A549 (cell line): ENCODE data around the gene QRICH1. TPM values are rescaled to one million over a fixed set of nuclear protein-coding genes. Genes with fewer than 3 reads are reported as not detected.
A peak's percentile ranks its signal among the peaks of the same experiment; 100 is the strongest.

Experiments used
- BHLHE40 ChIP-seq: IDR thresholded peaks from 2 replicates; pipeline ENCODE4 v1.6.1; 2012; ENCODE audit warnings: low read depth, low read length, inconsistent platforms
- CBX2 ChIP-seq: fragments of 200-600 bp; sonication (generic); IDR thresholded peaks from 2 replicates; pipeline ENCODE4 v1.6.1; 2016; ENCODE audit warnings: low read depth, mild to moderate bottlenecking, borderline replicate concordance
- CBX8 ChIP-seq: fragments of 200-600 bp; sonication (generic); IDR thresholded peaks from 2 replicates; pipeline ENCODE4 v1.6.1; 2016
- CEBPB ChIP-seq, 2 experiments: fragments of >200 bp in 1 of 2; sonication (Bioruptor Twin) in 1 of 2; formaldehyde crosslinking in 1 of 2; IDR thresholded peaks; 2 replicates each; pipeline ENCODE4 v1.6.1; 2012 to 2016
- CHD2 ChIP-seq: fragments of 150-350 bp; IDR thresholded peaks from 2 replicates; pipeline ENCODE4 v1.6.1; 2014; ENCODE audit warnings: low read length; ENCODE audit not compliant: partially characterized antibody
- E2F6 ChIP-seq: IDR thresholded peaks from 2 replicates; pipeline ENCODE4 v1.6.1; 2012; ENCODE audit warnings: low read depth, borderline replicate concordance
- EHF ChIP-seq: fragments of 250-450 bp; sonication (Bioruptor Pico); IDR thresholded peaks from 2 replicates; pipeline ENCODE4 v1.5.0; 2020; ENCODE audit warnings: mild to moderate bottlenecking
- EHMT2 ChIP-seq: fragments of 200-600 bp; sonication (generic); IDR thresholded peaks from 2 replicates; pipeline ENCODE4 v1.6.1; 2016; ENCODE audit warnings: antibody characterized with exemption, low read depth, mild to moderate bottlenecking, moderate library complexity
- EP300 ChIP-seq, 2 experiments: fragments of >200 bp; sonication (Bioruptor Twin); formaldehyde crosslinking; IDR thresholded peaks; 2 replicates in 1 of 2; 3 replicates in 1 of 2; pipeline ENCODE4 v1.6.1; 2016 to 2017
- ESRRA ChIP-seq: fragments of 150-350 bp; IDR thresholded peaks from 2 replicates; pipeline ENCODE4 v1.6.1; 2014; ENCODE audit warnings: mild to moderate bottlenecking, low read length, borderline replicate concordance
- FOSL2 ChIP-seq, 2 experiments: fragments of 450-650 bp in 1 of 2; fragments of >200 bp in 1 of 2; sonication (Bioruptor Twin) in 1 of 2; formaldehyde crosslinking; IDR thresholded peaks; 2 replicates each; pipeline versions ENCODE4 v1.5.0 to v1.6.1; 2016 to 2020; ENCODE audit warnings: mild to moderate bottlenecking in 1 of 2, moderate library complexity in 1 of 2
- GATA3 ChIP-seq: IDR thresholded peaks from 2 replicates; pipeline ENCODE4 v1.6.1; 2012; ENCODE audit warnings: borderline replicate concordance
- HMGXB4 ChIP-seq: fragments of 250-450 bp; sonication (Bioruptor Pico); IDR thresholded peaks from 2 replicates; pipeline ENCODE4 v1.5.0; 2021; ENCODE audit warnings: mild to moderate bottlenecking, moderate library complexity, borderline replicate concordance
- HOXA7 ChIP-seq: fragments of 250-450 bp; sonication (Bioruptor Pico); IDR thresholded peaks from 2 replicates; pipeline ENCODE4 v1.5.0; 2020; ENCODE audit warnings: mild to moderate bottlenecking, moderate library complexity
- HOXB13 ChIP-seq: fragments of 250-450 bp; sonication (Bioruptor Pico); IDR thresholded peaks from 2 replicates; pipeline ENCODE4 v1.5.0; 2020; ENCODE audit warnings: low read depth, mild to moderate bottlenecking, moderate library complexity
- JUN ChIP-seq, 2 experiments: fragments of >200 bp; sonication (Bioruptor Twin); formaldehyde crosslinking; IDR thresholded peaks; 2 replicates in 1 of 2; 3 replicates in 1 of 2; pipeline ENCODE4 v1.6.1; 2016 to 2017
- MAZ ChIP-seq: fragments of 150-350 bp; IDR thresholded peaks from 2 replicates; pipeline ENCODE4 v1.6.1; 2014; ENCODE audit warnings: antibody characterized with exemption, low read depth, low read length, borderline replicate concordance
- NR3C1 ChIP-seq: fragments of >200 bp; sonication (Bioruptor Twin); formaldehyde crosslinking; IDR thresholded peaks from 3 replicates; pipeline ENCODE4 v1.6.1; 2017
- POLR2A ChIP-seq: IDR thresholded peaks from 2 replicates; pipeline ENCODE4 v1.6.1; 2012; ENCODE audit warnings: mild to moderate bottlenecking, low read length
- REST ChIP-seq: fragments of 200-600 bp; sonication (generic); IDR thresholded peaks from 2 replicates; pipeline ENCODE4 v1.6.1; 2016; ENCODE audit warnings: antibody characterized with exemption, mild to moderate bottlenecking, moderate library complexity
- RFX5 ChIP-seq: fragments of 450-650 bp; IDR thresholded peaks from 2 replicates; pipeline ENCODE4 v1.7.1; 2014; ENCODE audit warnings: antibody characterized with exemption, mild to moderate bottlenecking, moderate library complexity
- RNF2 ChIP-seq: fragments of 200-600 bp; sonication (generic); IDR thresholded peaks from 2 replicates; pipeline ENCODE4 v1.6.1; 2016; ENCODE audit warnings: low read depth, mild to moderate bottlenecking, antibody characterized with exemption, moderate library complexity, borderline replicate concordance
- SREBF2 ChIP-seq: fragments of 450-650 bp; IDR thresholded peaks from 2 replicates; pipeline ENCODE4 v1.6.1; 2014; ENCODE audit warnings: mild to moderate bottlenecking, moderate library complexity
- TFCP2L1 ChIP-seq: fragments of 250-450 bp; sonication (Bioruptor Pico); IDR thresholded peaks from 2 replicates; pipeline ENCODE4 v1.5.0; 2021; ENCODE audit warnings: mild to moderate bottlenecking
- TP53 ChIP-seq: fragments of 250-450 bp; sonication (Bioruptor Pico); IDR thresholded peaks from 2 replicates; pipeline ENCODE4 v1.5.0; 2021; ENCODE audit warnings: mild to moderate bottlenecking, moderate library complexity
- USF2 ChIP-seq: fragments of 450-650 bp; IDR thresholded peaks from 2 replicates; pipeline ENCODE4 v1.6.1; 2014; ENCODE audit warnings: antibody characterized with exemption
- ZC3H11A ChIP-seq: fragments of 450-650 bp; IDR thresholded peaks from 2 replicates; pipeline ENCODE4 v1.6.1; 2014; ENCODE audit warnings: antibody characterized with exemption, mild to moderate bottlenecking
- polyA plus RNA-seq, 4 experiments: library from polyadenylated mRNA; depleted of rRNA in 3 of 4; stranded (reverse); fragments of >200 nt; fragmentation: RNase III in 1 of 4; extraction: RNeasy Plus Mini Kit Qiagen cat#74134 plus additional on column Dnase treatment in 1 of 4; gene quantifications; 2 replicates in 3 of 4; 3 replicates in 1 of 4; pipeline ENCODE4 v1.2.3, GENCODE V29; 2011 to 2017
- TF ChIP-seq, protein P1 (sequence below): IDR thresholded peaks from 2 replicates; pipeline ENCODE4 v1.6.1; 2012
- TF ChIP-seq, protein P2 (sequence below): fragments of >200 bp; sonication (Bioruptor Twin); formaldehyde crosslinking; IDR thresholded peaks from 3 replicates; pipeline ENCODE4 v1.5.1; 2016
- TF ChIP-seq, protein P3 (sequence below): fragments of >200 bp; sonication (Bioruptor Twin); formaldehyde crosslinking; IDR thresholded peaks from 2 replicates; pipeline ENCODE4 v1.6.1; 2016
- TF ChIP-seq, protein P4 (sequence below): IDR thresholded peaks from 2 replicates; pipeline ENCODE4 v1.6.1; 2012

QRICH1 gene
- polyA plus RNA-seq, 2 of the 4 experiments (the other 2 are of a cell fraction) = 47.9 to 53.8 TPM

DNA sequence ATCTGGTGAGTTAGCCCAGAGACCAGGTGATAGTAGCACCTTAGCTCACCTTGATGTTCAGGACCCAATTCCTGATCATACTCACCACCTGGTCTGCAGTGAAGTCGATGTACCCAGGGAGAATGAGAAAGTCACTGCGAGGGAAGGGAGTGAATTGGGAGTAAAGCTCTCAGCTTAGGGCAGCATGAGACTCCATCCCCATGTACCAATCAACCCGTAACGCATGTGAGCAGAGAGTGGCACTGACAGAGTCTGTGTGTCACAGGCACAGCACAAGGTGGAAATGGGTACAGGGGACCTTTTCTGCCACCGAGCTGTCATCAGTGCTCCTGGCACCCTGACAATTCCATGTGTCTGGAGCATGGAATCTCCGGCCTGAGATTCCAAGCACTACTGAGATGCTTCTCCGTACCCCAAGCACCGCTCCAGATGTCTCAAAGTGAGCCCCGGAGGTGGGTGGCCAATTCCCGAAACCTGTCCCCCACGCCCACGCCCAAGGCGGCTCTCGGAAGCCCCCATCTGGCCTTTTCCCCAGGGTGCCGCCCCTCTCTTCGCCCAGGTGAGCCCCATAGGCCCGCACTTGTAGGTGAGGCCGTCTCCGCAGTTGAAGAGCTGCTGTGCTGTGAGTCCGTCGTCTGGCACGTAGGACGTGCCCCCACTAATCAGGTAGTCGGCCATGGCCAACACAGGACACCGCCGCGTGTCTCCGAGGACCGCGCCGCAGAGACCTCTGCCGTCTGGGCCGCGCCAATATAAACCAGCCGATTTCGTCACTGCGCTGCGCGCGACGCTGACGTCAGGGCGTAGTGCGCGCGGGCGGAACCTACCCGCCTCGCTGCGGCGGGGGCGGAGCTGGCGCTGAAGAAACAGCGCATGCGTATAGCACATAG is 65.0 kb downstream of the QRICH1 start, which contains the start of gene IMPDH2 (continued):
- TF ChIP-seq E2F6 = peak; percentile 84
- TF ChIP-seq SREBF2 = no peak
- no peak for TF ChIP-seq USF2
- no peak for TF ChIP-seq CHD2
- no peak for TF ChIP-seq MAZ
- TF ChIP-seq EHF (CRISPR knock-in tag) = no peak
- TF ChIP-seq, protein P1, sequence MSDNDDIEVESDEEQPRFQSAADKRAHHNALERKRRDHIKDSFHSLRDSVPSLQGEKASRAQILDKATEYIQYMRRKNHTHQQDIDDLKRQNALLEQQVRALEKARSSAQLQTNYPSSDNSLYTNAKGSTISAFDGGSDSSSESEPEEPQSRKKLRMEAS = peak; percentile 94
- no peak for TF ChIP-seq RFX5
- TF ChIP-seq ZC3H11A = no peak
- TF ChIP-seq, protein P2, sequence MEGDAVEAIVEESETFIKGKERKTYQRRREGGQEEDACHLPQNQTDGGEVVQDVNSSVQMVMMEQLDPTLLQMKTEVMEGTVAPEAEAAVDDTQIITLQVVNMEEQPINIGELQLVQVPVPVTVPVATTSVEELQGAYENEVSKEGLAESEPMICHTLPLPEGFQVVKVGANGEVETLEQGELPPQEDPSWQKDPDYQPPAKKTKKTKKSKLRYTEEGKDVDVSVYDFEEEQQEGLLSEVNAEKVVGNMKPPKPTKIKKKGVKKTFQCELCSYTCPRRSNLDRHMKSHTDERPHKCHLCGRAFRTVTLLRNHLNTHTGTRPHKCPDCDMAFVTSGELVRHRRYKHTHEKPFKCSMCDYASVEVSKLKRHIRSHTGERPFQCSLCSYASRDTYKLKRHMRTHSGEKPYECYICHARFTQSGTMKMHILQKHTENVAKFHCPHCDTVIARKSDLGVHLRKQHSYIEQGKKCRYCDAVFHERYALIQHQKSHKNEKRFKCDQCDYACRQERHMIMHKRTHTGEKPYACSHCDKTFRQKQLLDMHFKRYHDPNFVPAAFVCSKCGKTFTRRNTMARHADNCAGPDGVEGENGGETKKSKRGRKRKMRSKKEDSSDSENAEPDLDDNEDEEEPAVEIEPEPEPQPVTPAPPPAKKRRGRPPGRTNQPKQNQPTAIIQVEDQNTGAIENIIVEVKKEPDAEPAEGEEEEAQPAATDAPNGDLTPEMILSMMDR = no peak
- no peak; the same call in 1 of the 2 replicates for TF ChIP-seq GATA3
- TF ChIP-seq HMGXB4 (CRISPR knock-in tag) = peak; percentile 52; the same call in 1 of the 2 replicates
- TF ChIP-seq BHLHE40 = no peak
- no peak for TF ChIP-seq ESRRA
- peak; percentile 12 to 75; a peak in 2 of 4 replicates for TF ChIP-seq CEBPB (IDR thresholded peaks at IDR 0.05)
- TF ChIP-seq FOSL2 (IDR thresholded peaks at IDR 0.05) = no peak
- peak; percentile 40; the same call in 1 of the 2 replicates for TF ChIP-seq FOSL2 (CRISPR knock-in tag; IDR thresholded peaks at IDR 0.05)
- TF ChIP-seq TP53 = peak; percentile 90; the same call in 1 of the 2 replicates
- peak; percentile 59; the same call in 1 of the 2 replicates for TF ChIP-seq HOXB13 (CRISPR knock-in tag)
- peak; percentile 87 to 96 for TF ChIP-seq JUN (IDR thresholded peaks at IDR 0.05)
- TF ChIP-seq, protein P3, sequence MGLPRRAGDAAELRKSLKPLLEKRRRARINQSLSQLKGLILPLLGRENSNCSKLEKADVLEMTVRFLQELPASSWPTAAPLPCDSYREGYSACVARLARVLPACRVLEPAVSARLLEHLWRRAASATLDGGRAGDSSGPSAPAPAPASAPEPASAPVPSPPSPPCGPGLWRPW = no peak
- peak; percentile 16; the same call in 1 of the 2 replicates for TF ChIP-seq REST
- TF ChIP-seq NR3C1 = no peak
- no peak for TF ChIP-seq EHMT2
- TF ChIP-seq, protein P4, sequence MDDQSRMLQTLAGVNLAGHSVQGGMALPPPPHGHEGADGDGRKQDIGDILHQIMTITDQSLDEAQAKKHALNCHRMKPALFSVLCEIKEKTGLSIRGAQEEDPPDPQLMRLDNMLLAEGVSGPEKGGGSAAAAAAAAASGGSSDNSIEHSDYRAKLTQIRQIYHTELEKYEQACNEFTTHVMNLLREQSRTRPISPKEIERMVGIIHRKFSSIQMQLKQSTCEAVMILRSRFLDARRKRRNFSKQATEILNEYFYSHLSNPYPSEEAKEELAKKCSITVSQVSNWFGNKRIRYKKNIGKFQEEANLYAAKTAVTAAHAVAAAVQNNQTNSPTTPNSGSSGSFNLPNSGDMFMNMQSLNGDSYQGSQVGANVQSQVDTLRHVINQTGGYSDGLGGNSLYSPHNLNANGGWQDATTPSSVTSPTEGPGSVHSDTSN = peak; percentile 60
- no peak; the same call in 1 of the 2 replicates for TF ChIP-seq CBX8
- peak; percentile 100 for TF ChIP-seq POLR2A
- no peak for TF ChIP-seq RNF2
- TF ChIP-seq HOXA7 = no peak; the same call in 1 of the 2 replicates
- no peak for TF ChIP-seq CBX2
- TF ChIP-seq EP300 (IDR thresholded peaks at IDR 0.05) = no peak
- peak; percentile 88 for TF ChIP-seq TFCP2L1 (CRISPR knock-in tag)
